HG03196 (cell line): ENCODE results near the gene TRMT13.
A peak's percentile ranks its signal among the peaks of the same experiment; 100 is the strongest.

Source experiments
- ATAC-seq: cut with Tn5 transposase; IDR thresholded peaks from one replicate; pipeline ENCODE4 v1.9.1; 2021; ENCODE audit not compliant: unreplicated experiment

Gene TRMT13

GRCh38 chr1:100132566-100133477 is at the start of gene TRMT13, which contains the start of gene SASS6:
Gene TRMT13, plus strand, starts transcription at chr1:100133163. Its CDS starts 6 bp downstream, at chr1:100133169.
Gene SASS6, minus strand, starts transcription at chr1:100132930. Its CDS starts 116 bp downstream, at chr1:100132814.
- peak; percentile 91 for ATAC-seq

- no peak for ATAC-seq
These were observed 45.6 kb upstream of the TRMT13 start for GRCh38 chr1:100087396-100087795.

- ATAC-seq, result no peak
These were observed 43.9 kb upstream of the TRMT13 start for GRCh38 chr1:100089082-100089481.

GRCh38 chr1:100090471-100090870 is 42.5 kb upstream of the TRMT13 start:
- no peak for ATAC-seq

- ATAC-seq, result no peak
These were observed 32.8 kb upstream of the TRMT13 start for GRCh38 chr1:100100202-100100601.

- no peak for ATAC-seq
These were observed 31.4 kb upstream of the TRMT13 start for GRCh38 chr1:100101564-100101963.

- ATAC-seq, result no peak
These were observed 25.3 kb upstream of the TRMT13 start for GRCh38 chr1:100107696-100108095.

- ATAC-seq, result no peak
These were observed 23.4 kb upstream of the TRMT13 start for GRCh38 chr1:100109554-100110066.

GRCh38 chr1:100115524-100115923 is 17.4 kb upstream of the TRMT13 start:
- no peak for ATAC-seq

GRCh38 chr1:100122177-100122576 is 10.8 kb upstream of the TRMT13 start:
- ATAC-seq, result no peak

GRCh38 chr1:100127226-100127625 is 5.7 kb upstream of the TRMT13 start:
- no peak for ATAC-seq

- no peak for ATAC-seq
These were observed 2.3 kb upstream of the TRMT13 start for GRCh38 chr1:100130552-100131077.

- no peak for ATAC-seq
These were observed 1.3 kb upstream of the TRMT13 start for GRCh38 chr1:100131623-100132022.

GRCh38 chr1:100134872-100135271 is 1.9 kb downstream of the TRMT13 start:
- ATAC-seq, result no peak

GRCh38 chr1:100137602-100138001 is 4.6 kb downstream of the TRMT13 start:
- ATAC-seq, result no peak

GRCh38 chr1:100141192-100141591 is 8.2 kb downstream of the TRMT13 start:
- ATAC-seq, result no peak

- no peak for ATAC-seq
These were observed 9.4 kb downstream of the TRMT13 start for GRCh38 chr1:100142343-100142742.

GRCh38 chr1:100145116-100145515 is 12.2 kb downstream of the TRMT13 start:
- ATAC-seq, result no peak

GRCh38 chr1:100146958-100147357 is 14.0 kb downstream of the TRMT13 start:
- no peak for ATAC-seq

- ATAC-seq, result no peak
These were observed 14.9 kb downstream of the TRMT13 start for GRCh38 chr1:100147875-100148274.

GRCh38 chr1:100151679-100152078 is 18.7 kb downstream of the TRMT13 start:
- no peak for ATAC-seq

GRCh38 chr1:100152271-100152670 is 19.3 kb downstream of the TRMT13 start:
- ATAC-seq, result no peak
